HG03039 (cell line): ENCODE data around the gene LSMEM2.
"Not testable (repeated sequence)": the region's sequence is repeated elsewhere in the genome, so short reads cannot be mapped to it uniquely, and the experiment has no call there.

Experiments used
- ATAC-seq: cut with Tn5 transposase; IDR thresholded peaks from one replicate; pipeline ENCODE4 v1.9.1; 2021; ENCODE audit warnings: mild to moderate bottlenecking, moderate library complexity; ENCODE audit not compliant: unreplicated experiment

The LSMEM2 gene

GRCh38 chr3:50264383-50264963 is 14.4 kb upstream of the LSMEM2 start:
- no peak for ATAC-seq

- no peak for ATAC-seq
These were observed 13.9 kb upstream of the LSMEM2 start for GRCh38 chr3:50264964-50265485.

GRCh38 chr3:50265571-50265970 is 13.3 kb upstream of the LSMEM2 start:
- ATAC-seq: no peak

GRCh38 chr3:50266017-50266416 is 12.9 kb upstream of the LSMEM2 start:
- no peak for ATAC-seq

- ATAC-seq: no peak
These were observed 12.1 kb upstream of the LSMEM2 start for GRCh38 chr3:50266836-50267235.

GRCh38 chr3:50267280-50267913 is 11.5 kb upstream of the LSMEM2 start:
- ATAC-seq: no peak

GRCh38 chr3:50268276-50268675 is 10.6 kb upstream of the LSMEM2 start:
- no peak for ATAC-seq

GRCh38 chr3:50268703-50269451 is 10.0 kb upstream of the LSMEM2 start, which contains the start of gene SEMA3B:
SEMA3B (plus strand) TSS chr3:50269147; CDS start chr3:50269241, 94 bp downstream.
- ATAC-seq: no peak

GRCh38 chr3:50269460-50269859 is 9.4 kb upstream of the LSMEM2 start:
- ATAC-seq: no peak

- no peak for ATAC-seq
These were observed 8.9 kb upstream of the LSMEM2 start for GRCh38 chr3:50269977-50270413.

- ATAC-seq: no peak
These were observed 8.3 kb upstream of the LSMEM2 start for GRCh38 chr3:50270422-50271224.

- no peak for ATAC-seq
These were observed 7.5 kb upstream of the LSMEM2 start for GRCh38 chr3:50271314-50271936.

GRCh38 chr3:50272538-50272910 is 6.4 kb upstream of the LSMEM2 start:
- not testable (repeated sequence) for ATAC-seq

- peak; percentile 70 for ATAC-seq
These were observed 5.8 kb upstream of the LSMEM2 start for GRCh38 chr3:50272911-50273688.

- ATAC-seq: no peak
These were observed 5.2 kb upstream of the LSMEM2 start for GRCh38 chr3:50273689-50274065.

GRCh38 chr3:50274371-50275104 is 4.3 kb upstream of the LSMEM2 start:
- no peak for ATAC-seq

GRCh38 chr3:50275141-50275995 is 3.5 kb upstream of the LSMEM2 start:
- no peak for ATAC-seq
